ENCODE measurements around the gene POLA2. TPM values are rescaled to one million over a fixed set of nuclear protein-coding genes. Genes with fewer than 3 reads are reported as not detected.

POLA2 gene
- total RNA-seq, 4 donors from 2014 or later, result 7.6 to 11.3 (median 10.4) TPM

- WGBS, 2 donors, result 98 to 100% methylated on average over 2 of the region's 2 CpGs
- intact Hi-C loops (cut with DNase I), result loop anchor here (10.0 kb wide), 1 partner anchor 237 kb away; the partner anchor contains the start of gene SCYL1
- no peak for TF ChIP-seq CTCF (IDR thresholded peaks at IDR 0.05)
- no peak for TF ChIP-seq POLR2A (IDR thresholded peaks at IDR 0.05)
These were observed 25.8 kb downstream of the POLA2 start for GRCh38 chr11:65287601-65288000.

GRCh38 chr11:65288706-65289536 is 27.2 kb downstream of the POLA2 start:
- DNase-seq, result peak; percentile 49 to 51
- peaks cover 46 to 47% of the 10 kb centered on the region in 2 donors for H3K4me1 ChIP-seq
- 68 to 88% methylated on average over 5 to 6 of the region's 6 CpGs for WGBS, 2 donors
- no peaks in the 10 kb centered on the region for H3K27me3 ChIP-seq
- peak overlapping the region in 2 of 3 donors; percentile 24 to 86 for H3K27ac ChIP-seq
- TF ChIP-seq CTCF (IDR thresholded peaks at IDR 0.05), result no peak
- TF ChIP-seq POLR2A (IDR thresholded peaks at IDR 0.05), result no peak
- no peak overlapping the region for H3K4me3 ChIP-seq (replicated peaks in 1 of 3)
- no peaks in the 10 kb centered on the region for H3K36me3 ChIP-seq
- H3K9me3 ChIP-seq, result no peaks in the 10 kb centered on the region
- intact Hi-C loops (cut with DNase I), result loop anchor here (10.0 kb wide), 1 partner anchor 236 kb away; the partner anchor contains the start of gene SCYL1

More at GRCh38 chr11:65287601-65288000, 25.8 kb downstream of the POLA2 start:
- Histone ChIP-seq H3K36me3 (peaks cover 2% of the 10 kb centered on the region in 2 donors), H3K27ac (peak overlapping the region; percentile 68 to 86 (median 73)), H3K9me3 (no peaks in the 10 kb centered on the region), H3K4me3 (replicated peaks in 1 of 3) (no peak overlapping the region), H3K27me3 (no peaks in the 10 kb centered on the region), H3K4me1 (peaks cover 41 to 45% of the 10 kb centered on the region in 2 donors)
- no peak for DNase-seq

GRCh38 chr11:65290448-65291165 is 28.8 kb downstream of the POLA2 start:
- no peak overlapping the region for H3K4me3 ChIP-seq (replicated peaks in 1 of 3)
- H3K36me3 ChIP-seq, result no peaks in the 10 kb centered on the region
- no peaks in the 10 kb centered on the region for H3K9me3 ChIP-seq
- peak overlapping the region; percentile 86 to 94 (median 89) for H3K27ac ChIP-seq
- TF ChIP-seq POLR2A (IDR thresholded peaks at IDR 0.05) (peak in 1 of 2 donors; percentile 45), CTCF (IDR thresholded peaks at IDR 0.05) (no peak)
- WGBS, 2 donors, result 4 to 11% methylated on average over 8 of the region's 8 CpGs
- H3K27me3 ChIP-seq, result no peaks in the 10 kb centered on the region
- peaks cover 51 to 61% of the 10 kb centered on the region in 2 donors for H3K4me1 ChIP-seq
- peak; percentile 94 for DNase-seq
- intact Hi-C loops (cut with DNase I), result no loop called here

GRCh38 chr11:65291613-65292012 is 29.9 kb downstream of the POLA2 start:
- Histone ChIP-seq H3K9me3 (no peaks in the 10 kb centered on the region), H3K4me1 (peaks cover 56 to 71% of the 10 kb centered on the region in 2 donors), H3K4me3 (replicated peaks in 1 of 3) (no peak overlapping the region), H3K27me3 (no peaks in the 10 kb centered on the region), H3K36me3 (no peaks in the 10 kb centered on the region), H3K27ac (peak overlapping the region; percentile 86 to 94 (median 89))
- intact Hi-C loops (cut with DNase I), result no loop called here
- TF ChIP-seq POLR2A (IDR thresholded peaks at IDR 0.05) (peak in 1 of 2 donors; percentile 37), CTCF (IDR thresholded peaks at IDR 0.05) (no peak)
- peak; percentile 43 to 45 for DNase-seq
- WGBS, 2 donors, result 39 to 42% methylated on average over 5 of the region's 5 CpGs

Data from thyroid gland (tissue), 4 donors.